Mesenchymal stem cell (in vitro differentiated cells and primary cell): ENCODE data around the gene MNS1.
"Not testable (repeated sequence)": the region's sequence is repeated elsewhere in the genome, so short reads cannot be mapped to it uniquely, and the experiment has no call there.

Experiments
- DNase-seq: peaks from one replicate; pipeline ENCODE4 v3.0.0-alpha.2; 2013
- H2AFZ ChIP-seq: one replicate; pipeline ENCODE4 v1.6.1; 2013; ENCODE audit warnings: low read depth, mild to moderate bottlenecking, control low read depth, inconsistent platforms, low read length, moderate library complexity
- H2AK5ac ChIP-seq: 2 replicates; pipeline ENCODE4 v1.6.1; 2013; ENCODE audit warnings: low read length, moderate library complexity, mild to moderate bottlenecking, inconsistent platforms; ENCODE audit not compliant: severe bottlenecking
- H2BK120ac ChIP-seq: one replicate; pipeline ENCODE4 v1.6.1; 2013; ENCODE audit warnings: low read depth, mild to moderate bottlenecking, inconsistent platforms, low read length, moderate library complexity
- H2BK12ac ChIP-seq, 2 experiments: one replicate each; pipeline ENCODE4 v1.6.1; 2013; ENCODE audit warnings: inconsistent platforms in 2 of 2, low read length in 2 of 2, mild to moderate bottlenecking in 2 of 2, moderate library complexity in 2 of 2, control low read depth in 1 of 2
- H2BK15ac ChIP-seq: one replicate; pipeline ENCODE4 v1.6.1; 2013; ENCODE audit warnings: mild to moderate bottlenecking, low read depth, inconsistent platforms; ENCODE audit not compliant: poor library complexity, severe bottlenecking
- H2BK5ac ChIP-seq: 2 replicates; pipeline ENCODE4 v1.6.1; 2013; ENCODE audit warnings: low read depth, mild to moderate bottlenecking, low read length, control low read depth, inconsistent platforms; ENCODE audit not compliant: poor library complexity, severe bottlenecking
- H3K14ac ChIP-seq, 2 experiments: one replicate each; pipeline ENCODE4 v1.6.1; 2013; ENCODE audit warnings: inconsistent platforms in 2 of 2, low read length in 2 of 2, control low read depth in 1 of 2, mild to moderate bottlenecking in 1 of 2, moderate library complexity in 1 of 2
- H3K18ac ChIP-seq, 2 experiments: one replicate each; pipeline ENCODE4 v1.6.1; 2013; ENCODE audit warnings: inconsistent platforms in 2 of 2, low read length in 2 of 2, control low read depth in 1 of 2, low read depth in 1 of 2, mild to moderate bottlenecking in 1 of 2
- H3K23ac ChIP-seq, 2 experiments: one replicate each; pipeline ENCODE4 v1.6.1; 2013; ENCODE audit warnings: inconsistent platforms in 2 of 2, low read length in 2 of 2, mild to moderate bottlenecking in 2 of 2, moderate library complexity in 2 of 2, control low read depth in 1 of 2
- H3K27ac ChIP-seq: 2 replicates; pipeline ENCODE4 v1.5.1; 2013; ENCODE audit warnings: mild to moderate bottlenecking, moderate library complexity, low read length, control low read depth, inconsistent platforms; ENCODE audit not compliant: poor library complexity, severe bottlenecking
- H3K27me3 ChIP-seq, 2 experiments: 2 replicates each; pipeline versions ENCODE4 v1.6.1 to v1.7.0; 2013; ENCODE audit warnings: low read length in 2 of 2, mild to moderate bottlenecking in 2 of 2, moderate library complexity in 2 of 2, control low read depth in 1 of 2, inconsistent platforms in 1 of 2; ENCODE audit not compliant: control insufficient read depth in 1 of 2, insufficient read depth in 1 of 2
- H3K36me3 ChIP-seq, 2 experiments: 2 replicates each; pipeline versions ENCODE4 v1.6.1 to v1.7.0; 2013; ENCODE audit warnings: low read length in 2 of 2, control low read depth in 1 of 2, inconsistent platforms in 1 of 2, low read depth in 1 of 2, mild to moderate bottlenecking in 1 of 2; ENCODE audit not compliant: insufficient read depth in 2 of 2, control insufficient read depth in 1 of 2
- H3K4ac ChIP-seq, 2 experiments: one replicate each; pipeline ENCODE4 v1.6.1; 2013; ENCODE audit warnings: inconsistent platforms in 2 of 2, low read length in 2 of 2, mild to moderate bottlenecking in 2 of 2, moderate library complexity in 2 of 2, control low read depth in 1 of 2, low read depth in 1 of 2
- H3K4me1 ChIP-seq: 2 replicates; pipeline ENCODE4 v1.6.1; 2013; ENCODE audit warnings: low read depth, low read length, control low read depth; ENCODE audit not compliant: control insufficient read depth, insufficient read depth
- H3K4me2 ChIP-seq: 2 replicates; pipeline ENCODE4 v1.6.1; 2013; ENCODE audit warnings: low read length, mild to moderate bottlenecking, inconsistent platforms; ENCODE audit not compliant: poor library complexity, severe bottlenecking
- H3K4me3 ChIP-seq, 2 experiments: 2 replicates each; pipeline versions ENCODE4 v1.5.1 to v1.7.0; 2013; ENCODE audit warnings: low read length in 2 of 2, mild to moderate bottlenecking in 2 of 2, control low read depth in 1 of 2, low read depth in 1 of 2; ENCODE audit not compliant: insufficient read depth in 1 of 2
- H3K79me1 ChIP-seq: replicated peaks from 2 replicates; pipeline ENCODE4 v1.6.1; 2013; ENCODE audit warnings: mild to moderate bottlenecking, control low read depth, low read length, inconsistent platforms; ENCODE audit not compliant: poor library complexity, severe bottlenecking
- H3K9ac ChIP-seq: 2 replicates; pipeline ENCODE4 v1.7.0; 2013; ENCODE audit warnings: mild to moderate bottlenecking, low read length, moderate library complexity
- H3K9me3 ChIP-seq: 2 replicates; pipeline ENCODE4 v1.7.0; 2013; ENCODE audit warnings: mild to moderate bottlenecking, low read length; ENCODE audit not compliant: control insufficient read depth
- H4K8ac ChIP-seq: one replicate; pipeline ENCODE4 v1.6.1; 2013; ENCODE audit warnings: inconsistent platforms, mild to moderate bottlenecking, low read length, moderate library complexity
- H4K91ac ChIP-seq: one replicate; pipeline ENCODE4 v1.6.1; 2013; ENCODE audit warnings: mild to moderate bottlenecking, low read length, inconsistent platforms
- WGBS: methylation state at CpG from one replicate; pipeline ENCODE4 v1.1.7; 2013; ENCODE audit warnings: mixed read lengths; 5-methylcytosine and 5-hydroxymethylcytosine counted together

Gene MNS1

GRCh38 chr15:56410721-56411120 is 54.2 kb downstream of the MNS1 start:
- no peak overlapping the region for H3K14ac ChIP-seq
- H3K9me3 ChIP-seq = no peaks in the 10 kb centered on the region
- H2BK15ac ChIP-seq = no peak overlapping the region
- no peak overlapping the region for H4K91ac ChIP-seq
- no peak overlapping the region for H3K4me3 ChIP-seq
- no peak overlapping the region for H2BK120ac ChIP-seq
- no peak overlapping the region for H3K27ac ChIP-seq
- no peak overlapping the region for H2BK5ac ChIP-seq
- H3K23ac ChIP-seq = no peak overlapping the region
- no peak overlapping the region for H3K9ac ChIP-seq
- no peak for DNase-seq
- no peaks in the 10 kb centered on the region for H3K79me1 ChIP-seq
- no peaks in the 10 kb centered on the region for H3K36me3 ChIP-seq
- no peak overlapping the region for H3K18ac ChIP-seq
- H2AFZ ChIP-seq = no peak overlapping the region
- H3K4me2 ChIP-seq = no peak overlapping the region
- no peak overlapping the region for H2AK5ac ChIP-seq
- H3K4me1 ChIP-seq = no peaks in the 10 kb centered on the region
- H2BK12ac ChIP-seq = no peak overlapping the region
- no peaks in the 10 kb centered on the region for H3K27me3 ChIP-seq
- H3K4ac ChIP-seq = no peak overlapping the region
- H4K8ac ChIP-seq = no peak overlapping the region

GRCh38 chr15:56399209-56399608 is 65.7 kb downstream of the MNS1 start:
- H2BK120ac ChIP-seq, H2BK5ac ChIP-seq, H3K4ac ChIP-seq, H3K23ac ChIP-seq, H3K36me3 ChIP-seq, H4K8ac ChIP-seq, H3K18ac ChIP-seq, H3K4me1 ChIP-seq, DNase-seq, H3K79me1 ChIP-seq, H3K14ac ChIP-seq, H2BK12ac ChIP-seq, H3K9me3 ChIP-seq, H2AFZ ChIP-seq, H2AK5ac ChIP-seq, H3K27me3 ChIP-seq, H3K4me3 ChIP-seq, H3K27ac ChIP-seq, H4K91ac ChIP-seq, H2BK15ac ChIP-seq, H3K4me2 ChIP-seq, H3K9ac ChIP-seq: not testable (repeated sequence)
- 89% methylated on average over 11 of the region's 11 CpGs for WGBS

GRCh38 chr15:56397325-56397724 is 67.6 kb downstream of the MNS1 start:
- H3K27ac ChIP-seq, H3K79me1 ChIP-seq, H3K14ac ChIP-seq, H2BK120ac ChIP-seq, H4K8ac ChIP-seq, H3K4ac ChIP-seq, H3K23ac ChIP-seq, H3K4me2 ChIP-seq, H3K36me3 ChIP-seq, H3K9ac ChIP-seq, H2BK12ac ChIP-seq, DNase-seq, H2BK15ac ChIP-seq, H3K18ac ChIP-seq, H3K9me3 ChIP-seq, H3K4me3 ChIP-seq, H2BK5ac ChIP-seq, H3K4me1 ChIP-seq, H3K27me3 ChIP-seq, H2AK5ac ChIP-seq, H4K91ac ChIP-seq, H2AFZ ChIP-seq: not testable (repeated sequence)
- 94% methylated on average over 3 of the region's 3 CpGs for WGBS

GRCh38 chr15:56394909-56395308 is 70.0 kb downstream of the MNS1 start:
- H2AK5ac ChIP-seq = no peak overlapping the region
- H3K4me1 ChIP-seq = no peaks in the 10 kb centered on the region
- no peak overlapping the region for H3K27ac ChIP-seq
- DNase-seq = no peak
- H3K9me3 ChIP-seq = no peaks in the 10 kb centered on the region
- H3K14ac ChIP-seq = no peak overlapping the region
- H3K18ac ChIP-seq = no peak overlapping the region
- H2BK15ac ChIP-seq = no peak overlapping the region
- H3K23ac ChIP-seq = no peak overlapping the region
- no peak overlapping the region for H3K4me3 ChIP-seq
- H4K91ac ChIP-seq = no peak overlapping the region
- no CpG with 5 or more reads among the region's 1 CpG for WGBS
- H2AFZ ChIP-seq = no peak overlapping the region
- H4K8ac ChIP-seq = no peak overlapping the region
- H3K36me3 ChIP-seq = peaks cover 0 to 6% of the 10 kb centered on the region in 2 experiments
- no peak overlapping the region for H3K4me2 ChIP-seq
- no peaks in the 10 kb centered on the region for H3K27me3 ChIP-seq
- no peak overlapping the region for H2BK5ac ChIP-seq
- no peak overlapping the region for H2BK12ac ChIP-seq
- H3K4ac ChIP-seq = no peak overlapping the region
- no peak overlapping the region for H3K9ac ChIP-seq
- no peak overlapping the region for H2BK120ac ChIP-seq
- no peaks in the 10 kb centered on the region for H3K79me1 ChIP-seq
